GM21619 (cell line): ENCODE measurements around the gene MUSK.
"Not testable (repeated sequence)": the region's sequence is repeated elsewhere in the genome, so short reads cannot be mapped to it uniquely, and the experiment has no call there.

Source experiments
- ATAC-seq: cut with Tn5 transposase; IDR thresholded peaks from one replicate; pipeline ENCODE4 v1.9.1; 2021; ENCODE audit not compliant: unreplicated experiment

Gene MUSK

DNA sequence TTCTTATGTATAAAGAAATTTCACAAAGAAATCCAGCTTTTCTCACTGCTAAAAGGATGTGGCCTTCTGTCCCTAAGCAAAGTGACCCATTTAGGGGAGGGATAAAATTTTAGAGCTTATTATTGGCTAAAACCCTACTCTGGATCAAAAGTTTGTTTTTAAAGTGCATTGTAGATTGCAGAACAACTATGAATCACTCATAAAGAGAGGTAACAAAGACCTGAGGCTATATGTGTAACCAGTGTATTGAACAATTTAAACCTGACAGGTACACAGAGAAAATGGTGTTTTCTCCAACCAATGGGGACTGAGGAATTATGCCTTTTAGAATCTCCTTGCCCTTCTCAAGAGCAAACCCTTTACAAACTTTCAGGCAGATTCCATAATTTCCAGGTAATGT lies 86.6 kb downstream of the MUSK start:
- ATAC-seq, result no peak

DNA sequence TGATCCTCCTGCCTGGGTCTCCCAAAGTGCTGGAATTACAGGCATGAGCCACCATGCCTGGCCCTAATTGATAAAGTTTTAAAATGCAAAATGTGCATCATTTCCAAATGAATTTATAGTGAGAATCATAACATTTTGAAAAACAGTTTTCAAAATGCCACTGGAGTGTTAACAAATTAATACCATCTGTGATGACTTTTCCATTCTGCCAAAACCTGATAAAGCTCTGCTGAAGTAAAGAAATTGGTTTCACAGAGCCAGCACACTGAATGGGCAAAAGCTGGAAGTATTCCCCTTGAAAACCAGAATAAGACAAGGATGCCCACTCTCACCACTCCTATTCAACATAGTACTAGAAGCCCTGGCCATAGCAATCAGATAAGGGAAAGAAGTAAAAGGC lies 89.6 kb downstream of the MUSK start:
- no peak for ATAC-seq

GRCh38 chr9:110762783-110763182 lies 94.2 kb downstream of the MUSK start:
- no peak for ATAC-seq

DNA sequence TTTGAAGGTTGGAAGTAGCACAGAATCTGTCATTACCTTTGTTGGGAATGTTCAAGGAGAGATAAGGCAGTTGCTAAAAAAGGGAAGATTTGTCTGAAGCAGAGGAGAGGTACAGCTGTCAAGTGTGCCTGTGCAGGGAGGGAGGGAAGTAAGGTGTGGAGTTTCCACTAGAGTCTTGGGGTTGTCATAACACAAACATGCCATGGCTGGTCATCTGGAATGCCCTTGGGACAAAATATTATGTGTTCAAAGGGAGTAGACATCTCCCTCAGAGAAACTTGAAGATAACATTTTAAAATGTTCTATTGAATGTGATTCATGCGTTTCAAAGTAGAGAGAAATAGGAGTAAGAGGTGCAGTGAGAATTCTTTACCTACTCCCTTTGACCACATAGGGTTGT lies 95.0 kb downstream of the MUSK start:
- no peak for ATAC-seq

GRCh38 chr9:110764006-110764405 lies 95.4 kb downstream of the MUSK start:
- no peak for ATAC-seq

GRCh38 chr9:110765926-110766325 lies 97.3 kb downstream of the MUSK start:
- ATAC-seq, result no peak

GRCh38 chr9:110767559-110768063 lies 99.0 kb downstream of the MUSK start:
- ATAC-seq, result no peak

GRCh38 chr9:110768886-110769285 lies 100.3 kb downstream of the MUSK start:
- ATAC-seq, result no peak

- ATAC-seq, result no peak
These were observed 101.1 kb downstream of the MUSK start for GRCh38 chr9:110769667-110770066.

- no peak for ATAC-seq
These were observed 107.1 kb downstream of the MUSK start for GRCh38 chr9:110775724-110776123.

- no peak for ATAC-seq
These were observed 107.6 kb downstream of the MUSK start for GRCh38 chr9:110776221-110776620.

GRCh38 chr9:110777196-110777875 lies 108.7 kb downstream of the MUSK start:
- ATAC-seq, result no peak

DNA sequence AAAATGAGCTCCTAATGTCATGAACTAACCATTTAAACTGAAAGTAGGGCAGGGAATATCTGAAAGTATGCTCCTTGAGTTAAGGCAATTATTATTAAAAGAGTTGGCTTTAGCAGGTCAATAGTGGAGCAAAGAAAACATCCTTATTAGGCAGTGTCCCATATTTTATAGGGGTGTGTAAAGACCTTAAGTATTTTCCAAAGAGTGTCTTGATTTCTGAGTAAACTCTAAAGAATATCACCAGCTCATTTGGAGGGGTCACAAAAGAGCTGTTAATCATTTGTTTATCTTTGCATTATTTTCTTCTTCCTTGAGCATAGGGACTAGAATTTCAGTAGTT lies 109.3 kb downstream of the MUSK start:
- no peak for ATAC-seq

DNA sequence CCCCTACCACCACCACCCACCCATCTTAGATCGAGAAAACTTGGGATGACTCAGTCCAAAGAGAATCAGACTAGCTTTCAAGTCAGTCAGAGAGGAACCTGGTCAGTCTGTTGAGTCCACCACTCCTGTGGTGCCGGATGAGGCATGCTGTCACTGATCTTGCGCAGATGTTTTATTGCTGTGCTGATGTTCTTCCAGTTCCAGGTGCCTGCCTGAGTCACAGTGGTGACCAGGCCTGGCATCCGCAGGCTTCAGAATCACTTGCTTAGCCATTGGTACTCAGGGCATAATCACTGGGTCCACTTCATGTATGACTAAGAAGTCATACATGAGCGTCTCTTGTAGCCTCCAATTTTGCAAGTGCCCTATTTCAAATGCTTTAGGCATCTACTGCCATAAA lies 114.1 kb downstream of the MUSK start:
- ATAC-seq, result no peak

- no peak for ATAC-seq
These were observed 115.7 kb downstream of the MUSK start for GRCh38 chr9:110784309-110784708.

DNA sequence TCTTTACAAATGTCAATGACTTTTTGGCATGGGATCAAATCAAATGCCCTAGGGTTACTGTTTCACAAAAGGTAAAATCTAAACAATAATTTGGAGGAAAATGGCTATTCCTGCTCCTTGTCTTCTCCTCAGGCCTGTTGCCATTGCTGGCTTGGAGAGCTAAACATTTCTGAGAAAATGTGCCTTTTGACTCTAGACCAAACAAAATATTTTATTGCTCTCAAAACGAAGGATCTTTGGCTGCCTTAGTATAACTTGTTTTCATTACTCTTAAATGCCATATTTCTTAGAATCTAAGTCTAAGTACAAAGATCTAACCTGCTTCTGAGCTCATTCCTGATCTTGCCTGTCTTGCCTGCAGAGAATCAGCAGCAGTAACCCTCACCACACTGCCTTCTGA lies 116.6 kb downstream of the MUSK start:
- ATAC-seq, result no peak

- ATAC-seq, result not testable (repeated sequence)
These were observed 119.8 kb downstream of the MUSK start for GRCh38 chr9:110788396-110788795.

GRCh38 chr9:110788871-110789270 lies 120.3 kb downstream of the MUSK start:
- ATAC-seq, result no peak

GRCh38 chr9:110797611-110798010 lies 129.0 kb downstream of the MUSK start:
- ATAC-seq, result no peak

DNA sequence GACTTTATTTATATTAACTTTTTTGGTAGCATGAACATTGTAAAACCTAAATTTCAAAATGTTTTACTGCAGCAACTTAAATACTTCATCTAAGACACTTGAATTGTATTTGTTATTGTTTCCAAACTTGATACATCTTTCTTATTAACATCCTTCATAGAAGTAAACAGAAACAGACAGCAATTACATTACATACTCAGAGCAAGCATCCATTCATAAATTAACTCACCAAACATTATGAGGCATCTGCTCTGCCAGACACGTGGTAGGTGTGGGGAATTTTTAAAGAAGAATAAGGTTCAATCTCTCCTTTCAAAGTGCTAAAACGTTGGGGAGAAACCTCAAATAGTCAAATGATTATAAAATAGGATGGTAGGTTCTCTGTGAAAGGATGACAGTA lies 130.8 kb downstream of the MUSK start:
- no peak for ATAC-seq

DNA sequence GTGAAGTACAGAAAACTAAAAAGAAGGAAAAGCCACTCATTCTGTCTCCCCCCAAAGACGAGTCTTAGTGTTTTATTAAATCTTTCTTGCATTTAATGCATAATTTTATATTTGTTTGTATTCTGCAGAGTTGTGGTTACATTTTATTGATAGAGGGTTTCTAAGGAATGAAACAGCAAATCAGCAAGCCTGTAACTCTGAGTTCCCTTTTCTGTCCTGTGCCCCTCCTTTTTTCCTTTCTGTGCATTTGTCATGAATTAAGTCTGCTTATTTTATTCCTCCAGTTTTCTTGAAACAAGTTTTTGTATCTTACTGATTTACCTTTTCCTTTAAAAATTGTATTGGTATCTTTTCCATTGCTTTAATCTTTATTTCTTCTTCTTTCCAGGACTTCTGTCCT lies 132.8 kb downstream of the MUSK start:
- ATAC-seq, result no peak

- ATAC-seq, result no peak
These were observed 133.9 kb downstream of the MUSK start for GRCh38 chr9:110802416-110803035.
